ENCODE results near the gene CERS5.

CERS5 gene

DNA sequence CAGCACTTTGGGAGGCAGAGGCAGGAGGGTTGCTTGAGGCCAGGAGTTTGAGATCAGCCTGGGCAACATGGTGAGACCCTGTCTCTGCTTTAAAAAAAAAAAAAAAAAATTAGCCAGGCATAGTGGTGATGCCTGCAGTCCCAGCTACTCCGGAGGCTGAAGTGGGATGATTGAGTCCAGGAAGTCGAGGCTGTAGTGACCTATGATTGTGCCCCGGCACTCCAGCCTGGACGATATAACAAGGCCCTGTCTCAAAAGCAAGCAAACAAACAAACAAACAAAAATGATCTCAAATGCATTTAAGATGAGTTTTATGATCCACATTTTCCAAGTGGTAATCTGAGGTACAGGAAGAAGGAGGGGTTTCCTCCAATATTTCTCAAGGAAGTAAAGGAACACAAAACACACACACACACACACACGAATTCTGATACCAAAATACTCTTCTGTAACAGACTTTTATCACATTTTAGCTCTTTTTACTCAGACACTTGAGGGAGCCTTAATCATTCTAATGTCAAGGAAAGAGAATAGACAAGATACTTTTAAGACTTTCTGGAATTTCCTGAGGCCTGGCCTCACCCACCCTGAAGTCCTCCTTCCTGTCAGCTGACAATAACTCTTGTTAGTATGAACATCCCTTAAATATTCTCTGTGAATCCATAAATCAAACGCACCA lies 44.4 kb upstream of the CERS5 start:
- Histone ChIP-seq H3K4me3 (ENCODE audit: low read depth, low read length) (no peak overlapping the region), H3K27me3 (ENCODE audit: control insufficient read depth, insufficient read depth, low read length) (no peaks in the 10 kb centered on the region), H3K79me2 (no peaks in the 10 kb centered on the region), H3K4me2 (ENCODE audit: low read length) (no peak overlapping the region), H3K9ac (no peak overlapping the region), H3K9me3 (ENCODE audit: control insufficient read depth, low read length) (no peaks in the 10 kb centered on the region), H3K27ac (peak overlapping the region; percentile 47), H3K4me1 (no peaks in the 10 kb centered on the region), H3K36me3 (ENCODE audit: control insufficient read depth, insufficient read depth, low read length) (no peaks in the 10 kb centered on the region), H2AFZ (no peak overlapping the region)
- TF ChIP-seq, protein P1, sequence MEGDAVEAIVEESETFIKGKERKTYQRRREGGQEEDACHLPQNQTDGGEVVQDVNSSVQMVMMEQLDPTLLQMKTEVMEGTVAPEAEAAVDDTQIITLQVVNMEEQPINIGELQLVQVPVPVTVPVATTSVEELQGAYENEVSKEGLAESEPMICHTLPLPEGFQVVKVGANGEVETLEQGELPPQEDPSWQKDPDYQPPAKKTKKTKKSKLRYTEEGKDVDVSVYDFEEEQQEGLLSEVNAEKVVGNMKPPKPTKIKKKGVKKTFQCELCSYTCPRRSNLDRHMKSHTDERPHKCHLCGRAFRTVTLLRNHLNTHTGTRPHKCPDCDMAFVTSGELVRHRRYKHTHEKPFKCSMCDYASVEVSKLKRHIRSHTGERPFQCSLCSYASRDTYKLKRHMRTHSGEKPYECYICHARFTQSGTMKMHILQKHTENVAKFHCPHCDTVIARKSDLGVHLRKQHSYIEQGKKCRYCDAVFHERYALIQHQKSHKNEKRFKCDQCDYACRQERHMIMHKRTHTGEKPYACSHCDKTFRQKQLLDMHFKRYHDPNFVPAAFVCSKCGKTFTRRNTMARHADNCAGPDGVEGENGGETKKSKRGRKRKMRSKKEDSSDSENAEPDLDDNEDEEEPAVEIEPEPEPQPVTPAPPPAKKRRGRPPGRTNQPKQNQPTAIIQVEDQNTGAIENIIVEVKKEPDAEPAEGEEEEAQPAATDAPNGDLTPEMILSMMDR (IDR thresholded peaks at IDR 0.05) = no peak

GRCh38 chr12:50207424-50207823 lies 40.3 kb upstream of the CERS5 start:
- no peaks in the 10 kb centered on the region for H3K9me3 ChIP-seq (ENCODE audit: control insufficient read depth, low read length)
- no peak overlapping the region for H3K27ac ChIP-seq
- no peaks in the 10 kb centered on the region for H3K79me2 ChIP-seq
- no peak overlapping the region for H3K4me3 ChIP-seq (ENCODE audit: low read depth, low read length)
- H3K4me2 ChIP-seq (ENCODE audit: low read length) = no peak overlapping the region
- H3K27me3 ChIP-seq (ENCODE audit: control insufficient read depth, insufficient read depth, low read length) = no peaks in the 10 kb centered on the region
- TF ChIP-seq, protein P1 (IDR thresholded peaks at IDR 0.05) = no peak
- H3K36me3 ChIP-seq (ENCODE audit: control insufficient read depth, insufficient read depth, low read length) = no peaks in the 10 kb centered on the region
- H2AFZ ChIP-seq = no peak overlapping the region
- no peak overlapping the region for H3K9ac ChIP-seq
- no peaks in the 10 kb centered on the region for H3K4me1 ChIP-seq

DNA sequence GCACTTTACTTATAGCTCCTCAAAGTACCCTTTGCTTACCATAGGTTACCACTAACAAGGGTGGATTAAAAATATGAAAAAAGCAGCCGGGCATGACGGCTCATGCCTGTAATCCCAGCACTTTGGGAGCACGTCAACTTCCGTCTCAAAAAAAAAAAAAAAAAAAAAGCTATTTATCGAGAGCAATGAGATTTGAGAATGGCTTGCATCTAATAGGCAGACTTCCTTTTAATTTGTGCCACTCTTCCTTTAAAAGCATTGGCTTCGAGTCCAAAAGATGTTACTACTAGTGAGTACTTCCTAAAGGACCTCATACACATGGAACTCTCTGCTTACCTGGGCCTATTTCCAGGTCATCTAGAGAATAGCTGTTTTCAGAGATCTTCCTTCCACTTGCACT lies 38.5 kb upstream of the CERS5 start:
- Histone ChIP-seq H2AFZ (no peak overlapping the region), H3K27me3 (ENCODE audit: control insufficient read depth, insufficient read depth, low read length) (no peaks in the 10 kb centered on the region), H3K79me2 (no peaks in the 10 kb centered on the region), H3K36me3 (ENCODE audit: control insufficient read depth, insufficient read depth, low read length) (no peaks in the 10 kb centered on the region), H3K27ac (no peak overlapping the region), H3K9me3 (ENCODE audit: control insufficient read depth, low read length) (no peaks in the 10 kb centered on the region), H3K4me3 (ENCODE audit: low read depth, low read length) (no peak overlapping the region), H3K4me2 (ENCODE audit: low read length) (no peak overlapping the region), H3K4me1 (no peaks in the 10 kb centered on the region), H3K9ac (no peak overlapping the region)
- TF ChIP-seq, protein P1 (IDR thresholded peaks at IDR 0.05) = no peak

DNA sequence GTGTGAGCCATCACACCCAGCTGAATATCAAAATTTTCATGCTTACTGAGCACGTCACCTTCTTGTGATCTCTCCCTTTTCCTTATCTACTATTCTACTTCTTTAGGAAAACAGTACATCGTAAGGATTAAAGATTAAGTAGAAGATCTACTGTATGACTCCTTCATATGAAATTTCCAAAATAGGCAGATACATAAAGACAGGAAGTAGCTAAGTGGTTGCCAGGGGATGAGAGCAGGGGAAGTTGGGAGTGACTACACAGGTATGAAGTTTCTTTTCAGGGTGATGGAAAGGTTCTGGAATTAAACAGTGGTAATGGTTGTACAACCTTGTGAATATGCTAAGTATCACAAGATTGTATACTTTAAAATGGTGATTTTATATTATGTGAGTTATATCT lies 36.5 kb upstream of the CERS5 start:
- H3K79me2 ChIP-seq = no peaks in the 10 kb centered on the region
- no peak overlapping the region for H3K27ac ChIP-seq
- H3K27me3 ChIP-seq (ENCODE audit: control insufficient read depth, insufficient read depth, low read length) = no peaks in the 10 kb centered on the region
- no peaks in the 10 kb centered on the region for H3K9me3 ChIP-seq (ENCODE audit: control insufficient read depth, low read length)
- H2AFZ ChIP-seq = no peak overlapping the region
- no peaks in the 10 kb centered on the region for H3K4me1 ChIP-seq
- no peak overlapping the region for H3K4me3 ChIP-seq (ENCODE audit: low read depth, low read length)
- no peak overlapping the region for H3K9ac ChIP-seq
- no peak overlapping the region for H3K4me2 ChIP-seq (ENCODE audit: low read length)
- H3K36me3 ChIP-seq (ENCODE audit: control insufficient read depth, insufficient read depth, low read length) = no peaks in the 10 kb centered on the region
- TF ChIP-seq, protein P1 (IDR thresholded peaks at IDR 0.05) = no peak

- no peak overlapping the region for H3K9ac ChIP-seq
These were observed 34.9 kb upstream of the CERS5 start for GRCh38 chr12:50201987-50202521.

More at GRCh38 chr12:50201987-50202521, 34.9 kb upstream of the CERS5 start:
- no peaks in the 10 kb centered on the region for H3K36me3 ChIP-seq (ENCODE audit: control insufficient read depth, insufficient read depth, low read length)
- no peaks in the 10 kb centered on the region for H3K9me3 ChIP-seq (ENCODE audit: control insufficient read depth, low read length)
- TF ChIP-seq, protein P1 (IDR thresholded peaks at IDR 0.05) = no peak
- H3K79me2 ChIP-seq = no peaks in the 10 kb centered on the region
- H3K27ac ChIP-seq = no peak overlapping the region
- no peaks in the 10 kb centered on the region for H3K27me3 ChIP-seq (ENCODE audit: control insufficient read depth, insufficient read depth, low read length)
- H3K4me1 ChIP-seq = peaks cover 5% of the 10 kb centered on the region
- H3K4me3 ChIP-seq (ENCODE audit: low read depth, low read length) = peak overlapping the region; percentile 41
- no peak overlapping the region for H2AFZ ChIP-seq
- peak overlapping the region; percentile 56 for H3K4me2 ChIP-seq (ENCODE audit: low read length)
